Stimulated activated CD4-positive, alpha-beta T cell treated with anti-CD3 and anti-CD28 coated beads, Interleukin-12 subunit alpha, Interleukin-12 subunit beta, amount 100 ng/mL, for 4 hours (primary cell): Measurements from ENCODE around the gene KIAA0930.

Experiments
- DNase-seq: peaks from one replicate; pipeline ENCODE4 v3.0.0-alpha.2; 2020

KIAA0930 gene

DNA sequence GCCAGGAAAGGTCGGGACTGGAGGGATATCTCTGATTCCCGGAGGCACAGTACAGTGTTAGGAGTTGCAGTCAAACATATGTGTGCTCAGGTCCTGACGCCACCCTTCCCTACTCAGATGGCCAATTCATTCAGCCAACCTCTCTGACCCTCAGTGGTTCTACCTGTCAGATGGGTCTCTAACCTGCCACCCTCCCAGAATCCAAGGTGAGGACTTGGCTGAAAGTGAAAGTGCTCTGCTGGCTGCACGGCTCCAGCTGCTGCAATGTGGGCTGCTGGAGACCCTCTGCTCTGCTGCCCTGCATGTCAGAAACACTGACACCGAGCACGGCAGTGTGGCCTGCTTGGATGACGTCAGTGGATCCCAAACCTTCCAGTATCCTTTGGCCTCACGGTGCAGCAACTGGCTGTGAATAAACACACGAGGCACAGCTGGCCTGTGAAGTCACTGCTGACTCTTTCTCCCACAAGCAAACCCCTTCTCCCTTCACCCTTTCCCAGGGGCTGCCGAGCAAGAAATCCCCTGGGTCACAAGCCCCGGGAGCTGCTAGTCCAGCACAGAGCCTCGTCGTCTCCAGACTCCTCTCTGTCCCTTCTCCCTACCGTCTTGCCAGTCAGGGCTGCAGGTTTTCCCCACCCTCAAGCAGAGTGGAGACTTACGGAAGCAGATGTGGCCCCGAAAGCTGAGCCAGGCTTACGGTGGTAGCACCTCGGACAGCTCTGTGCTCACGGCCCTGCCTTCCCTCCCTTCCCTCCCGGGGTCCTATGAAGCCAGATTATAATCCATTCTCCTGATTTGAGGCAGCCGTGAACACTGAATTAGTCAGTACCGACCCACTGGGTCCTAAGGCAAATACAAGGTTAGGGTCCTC is 24.3 kb downstream of the KIAA0930 start:
- DNase-seq, result no peak

DNA sequence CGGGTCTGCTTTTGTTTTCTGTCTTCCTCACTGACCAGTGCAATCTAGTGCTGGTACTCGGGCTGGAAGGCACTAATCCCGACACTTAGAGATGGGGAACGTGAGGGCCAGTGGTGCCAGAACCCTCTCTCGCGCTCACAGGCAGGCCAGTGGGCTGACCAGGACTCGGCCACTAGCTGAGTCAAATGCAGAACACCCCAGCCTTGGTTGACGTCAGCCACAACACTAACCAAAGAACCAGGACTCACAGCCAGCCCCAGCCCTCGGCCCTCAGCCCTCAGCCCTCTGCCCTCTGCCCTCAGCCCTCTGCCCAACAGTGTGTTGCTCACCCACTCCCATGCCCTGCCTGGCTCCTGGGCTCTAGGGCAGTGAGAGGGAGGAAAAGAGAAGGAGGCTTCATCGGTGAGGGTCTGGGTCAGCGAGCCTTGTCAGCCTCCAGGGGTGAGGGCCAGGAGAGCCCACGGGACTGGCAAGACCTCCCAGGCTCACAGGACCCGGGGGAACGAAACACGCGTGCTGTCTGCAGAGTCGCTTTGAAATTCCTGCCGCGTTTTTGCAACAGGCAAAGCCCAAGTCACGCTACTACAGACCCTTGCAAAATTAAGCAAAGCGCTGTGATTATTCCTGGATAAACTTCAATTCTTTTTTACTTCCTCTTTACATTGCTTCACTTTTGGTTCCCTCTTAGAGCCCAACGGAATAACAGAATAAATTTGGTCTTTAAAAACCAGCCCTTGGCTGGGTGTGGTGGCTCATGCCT is 27.5 kb downstream of the KIAA0930 start:
- no peak for DNase-seq

DNA sequence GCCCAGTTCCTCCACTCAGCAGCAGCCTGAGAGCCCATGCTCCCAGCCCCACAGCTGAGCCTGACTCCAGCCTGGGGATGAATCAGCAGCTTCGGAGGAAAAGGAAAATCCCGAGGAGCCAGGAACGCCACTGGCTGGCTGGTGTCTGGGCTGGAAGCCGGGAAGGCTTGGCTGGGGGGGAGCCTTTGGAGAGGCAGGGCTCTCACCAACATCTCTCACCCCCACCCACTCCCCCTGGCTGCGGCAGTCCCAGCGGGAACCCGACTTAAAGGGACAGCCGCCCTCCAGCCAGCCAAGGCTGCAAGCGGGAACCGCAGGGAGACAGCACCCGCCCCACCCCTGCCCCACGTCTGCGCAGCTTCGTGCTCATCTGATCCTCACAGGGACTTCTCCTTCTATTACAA is 28.4 kb downstream of the KIAA0930 start:
- DNase-seq, result no peak

DNA sequence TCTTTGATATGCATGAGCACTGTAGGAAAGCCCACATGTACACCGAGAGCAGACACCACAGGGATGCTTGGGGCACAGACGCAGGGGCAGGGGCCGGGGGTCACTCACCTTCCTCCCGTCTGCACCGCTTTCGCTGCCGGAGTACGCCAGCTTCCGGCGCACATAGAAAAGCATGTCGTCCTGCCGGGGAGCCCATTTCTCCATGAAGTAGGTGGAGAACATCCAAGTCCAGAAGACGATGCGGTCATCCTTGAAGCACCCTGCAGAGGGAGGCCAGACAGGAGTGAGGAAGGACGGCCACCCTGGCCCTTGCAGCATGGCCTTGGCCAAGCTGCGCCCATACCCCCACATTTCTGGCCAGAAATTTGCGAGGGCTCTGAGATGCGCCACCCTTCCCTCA is 28.8 kb downstream of the KIAA0930 start:
- DNase-seq, result no peak

DNA sequence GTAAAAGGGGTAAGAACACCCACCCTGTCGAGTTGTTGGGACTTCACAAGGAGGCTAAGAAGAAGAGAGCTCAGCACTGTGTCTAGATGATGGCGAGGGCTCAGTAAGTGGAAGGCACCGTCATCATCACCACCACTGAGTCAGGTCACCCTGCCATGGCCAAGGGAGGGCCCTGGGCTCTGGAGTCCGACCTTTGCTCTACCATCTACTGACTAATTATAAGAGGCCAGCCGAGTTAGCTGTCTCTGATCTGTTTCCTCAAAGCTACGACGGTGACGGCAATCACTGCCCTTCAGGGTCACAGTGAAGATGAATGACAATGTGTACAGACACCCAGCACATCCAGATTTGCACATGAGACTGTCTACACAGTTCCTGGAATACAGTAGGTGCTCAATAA is 29.3 kb downstream of the KIAA0930 start:
- no peak for DNase-seq

DNA sequence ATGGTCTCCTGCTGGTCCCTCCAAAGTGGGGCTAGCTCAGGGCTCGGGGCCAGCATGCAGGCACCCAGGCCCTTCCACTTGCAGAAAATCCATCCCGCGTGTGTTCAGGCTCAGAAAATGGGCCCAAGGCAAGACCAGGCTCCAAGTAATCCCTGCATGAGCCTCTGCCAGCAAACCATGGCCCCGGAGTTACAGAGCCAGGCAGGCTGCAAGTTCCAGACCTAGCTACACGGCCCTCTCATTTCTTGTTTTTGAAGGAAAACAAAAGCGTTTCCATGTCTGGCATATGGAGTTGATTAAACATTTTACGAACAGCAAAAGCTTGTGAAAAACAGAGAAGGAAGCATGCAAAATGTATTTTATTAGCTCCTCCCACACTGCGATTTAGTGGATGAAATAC is 29.7 kb downstream of the KIAA0930 start:
- no peak for DNase-seq

DNA sequence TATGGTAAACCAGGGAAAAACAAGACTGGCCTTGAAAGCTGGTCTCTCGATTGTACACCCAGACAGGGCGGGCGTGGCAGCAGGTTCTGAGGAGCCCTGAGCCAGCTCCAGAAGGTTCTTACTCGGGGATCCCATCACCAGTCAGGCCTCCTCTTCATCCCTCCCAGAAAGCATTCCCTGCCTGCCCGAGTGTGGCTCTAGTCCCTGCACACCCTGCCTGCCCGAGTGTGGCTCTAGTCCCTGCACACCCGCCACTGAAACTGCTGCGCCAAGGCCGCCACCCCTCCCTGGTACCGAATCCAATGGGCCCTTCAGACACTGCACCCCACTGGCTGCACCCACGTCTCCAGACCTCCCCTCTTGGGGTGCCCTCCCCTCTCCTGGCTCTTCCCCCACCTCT is 30.1 kb downstream of the KIAA0930 start:
- no peak for DNase-seq

DNA sequence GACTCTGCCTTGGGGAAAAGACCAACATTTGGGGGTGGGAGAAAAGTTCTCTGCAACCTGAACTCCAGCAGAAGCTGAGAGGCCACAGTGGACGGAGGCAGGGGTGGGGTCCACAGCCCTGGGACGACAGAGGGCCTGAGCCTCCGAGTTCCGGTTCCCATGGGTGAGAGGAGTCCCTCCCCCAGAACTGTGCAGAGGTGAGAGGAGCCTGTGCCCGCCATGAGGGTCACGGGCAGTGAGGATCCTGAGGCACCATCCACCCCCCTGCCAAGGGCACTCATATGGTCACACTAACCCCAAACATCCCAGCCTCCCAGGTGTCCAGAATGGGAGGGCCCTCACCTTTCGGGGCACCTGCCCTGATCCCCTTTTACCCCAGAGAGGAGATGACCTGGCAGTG is 30.5 kb downstream of the KIAA0930 start:
- DNase-seq, result no peak

DNA sequence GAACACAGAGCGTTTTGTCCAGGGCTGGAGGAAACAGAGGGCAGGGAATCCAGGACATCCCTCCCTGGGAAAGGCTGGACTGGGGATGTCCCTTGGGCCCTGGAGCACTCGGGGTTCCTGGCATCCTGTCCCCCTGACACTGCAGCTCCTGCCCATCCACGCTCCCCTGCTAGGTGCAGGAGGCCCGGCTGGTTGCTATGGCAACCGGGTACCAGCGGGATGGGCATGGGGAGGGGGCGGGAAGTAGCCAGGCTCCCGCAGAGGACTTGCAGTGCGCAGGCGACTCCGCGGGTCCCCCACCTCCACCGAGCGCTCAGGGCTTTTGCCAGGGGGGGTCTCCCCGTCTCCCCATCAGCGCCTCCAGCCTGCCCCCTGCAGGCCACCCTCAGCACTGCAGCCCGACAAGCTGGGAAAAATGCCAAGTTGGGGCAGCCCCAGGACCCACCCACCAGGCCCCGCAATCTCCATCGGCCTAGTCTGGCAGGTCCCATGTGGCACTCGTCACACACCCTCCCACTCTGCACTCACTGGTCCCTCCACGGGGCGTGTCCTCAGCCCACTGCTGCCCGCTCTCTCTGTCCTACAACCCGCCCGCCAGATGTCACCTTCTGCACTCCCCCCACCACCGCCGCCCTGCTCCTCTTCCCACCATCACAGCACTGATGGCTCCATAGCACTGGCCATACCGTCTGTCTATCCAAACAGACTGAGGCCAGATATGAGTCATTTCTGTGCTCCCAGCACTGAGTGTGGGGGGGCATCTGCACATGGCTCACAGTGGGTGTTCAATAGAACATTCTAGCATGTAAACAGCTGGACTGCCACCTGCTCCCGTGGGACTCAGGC is 31.5 kb downstream of the KIAA0930 start:
- peak; percentile 25 for DNase-seq

DNA sequence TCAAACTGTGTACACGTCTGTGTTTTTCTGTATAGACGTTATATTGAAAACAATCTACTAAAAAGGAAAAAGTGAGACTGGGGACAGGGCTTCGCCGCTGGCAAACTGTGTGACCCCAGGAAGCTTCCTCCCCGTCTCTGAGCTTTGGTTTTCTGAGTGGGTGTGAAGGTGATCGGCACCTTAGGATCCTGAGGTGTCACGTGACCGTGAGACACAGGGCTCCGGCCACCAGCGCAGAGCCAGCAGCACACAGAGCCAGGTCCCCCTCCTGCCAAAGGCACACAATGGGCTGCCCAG is 32.0 kb downstream of the KIAA0930 start:
- no peak for DNase-seq

DNA sequence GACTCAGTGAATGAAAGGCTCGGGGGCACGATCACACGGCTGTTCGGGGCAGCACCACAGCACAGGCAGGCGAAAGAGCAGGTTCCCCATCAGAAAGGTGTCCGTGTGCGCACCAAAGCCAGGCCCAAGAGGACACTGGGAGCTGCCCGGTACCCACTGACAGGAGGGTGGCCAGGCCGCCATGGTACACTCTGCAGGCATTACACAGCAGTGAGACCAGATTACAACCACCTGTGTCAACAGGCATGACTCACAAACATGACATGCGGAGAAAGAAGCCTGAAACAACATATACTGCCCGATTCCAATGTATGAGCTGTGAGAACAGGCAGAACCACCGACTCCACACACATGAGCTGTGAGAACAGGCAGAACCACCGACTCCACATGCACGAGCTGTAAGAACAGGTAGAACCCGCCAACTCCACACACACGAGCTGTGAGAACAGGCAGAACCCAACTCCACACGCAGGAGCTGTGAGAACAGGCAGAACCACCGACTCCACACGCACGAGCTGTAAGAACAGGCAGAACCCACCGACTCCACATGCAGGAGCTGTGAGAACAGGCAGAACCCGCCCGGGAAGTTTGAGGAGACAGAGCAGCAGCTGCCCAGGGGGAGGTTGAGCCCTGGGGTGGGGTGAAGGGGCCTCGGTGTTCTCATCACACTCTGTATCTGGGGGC is 32.6 kb downstream of the KIAA0930 start:
- DNase-seq, result no peak

DNA sequence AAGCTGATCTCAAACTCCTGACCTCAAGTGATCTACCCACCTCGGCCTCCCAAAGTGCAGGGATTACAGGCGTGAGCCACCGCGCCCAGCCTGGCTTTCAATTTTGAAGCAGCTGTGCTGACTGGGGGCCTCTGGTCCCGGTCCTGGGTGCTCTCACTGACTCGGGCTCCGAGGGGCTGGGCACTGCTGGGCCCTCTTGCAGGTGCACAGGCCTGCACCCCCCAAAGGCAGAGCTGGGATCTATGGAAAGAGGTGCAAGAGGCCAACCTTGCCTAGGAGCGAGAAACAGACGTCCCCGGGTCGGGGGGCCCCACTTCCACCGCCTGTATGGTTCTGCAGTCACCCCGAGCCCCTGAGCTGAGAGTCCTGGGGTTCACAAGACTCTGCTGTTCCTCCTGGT is 33.2 kb downstream of the KIAA0930 start:
- DNase-seq, result no peak

DNA sequence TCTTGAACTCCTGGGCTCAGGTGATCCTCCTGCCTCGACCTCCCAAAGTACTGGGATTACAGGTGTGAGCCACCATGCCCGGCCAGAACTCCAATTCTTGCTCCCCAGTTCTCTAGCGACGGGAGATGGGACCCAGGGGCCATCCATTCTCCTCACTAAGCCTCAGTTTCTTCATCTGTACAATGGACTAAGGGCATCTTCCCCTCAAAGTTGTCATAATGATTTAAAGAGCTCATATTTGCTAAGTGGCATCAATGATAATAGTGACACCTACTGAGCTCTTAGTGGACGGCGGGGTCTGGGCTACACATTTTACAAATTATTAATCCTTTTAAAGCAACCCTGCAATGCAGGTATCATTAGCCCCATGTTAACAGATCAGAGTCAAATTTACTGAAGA is 34.5 kb downstream of the KIAA0930 start:
- no peak for DNase-seq

DNA sequence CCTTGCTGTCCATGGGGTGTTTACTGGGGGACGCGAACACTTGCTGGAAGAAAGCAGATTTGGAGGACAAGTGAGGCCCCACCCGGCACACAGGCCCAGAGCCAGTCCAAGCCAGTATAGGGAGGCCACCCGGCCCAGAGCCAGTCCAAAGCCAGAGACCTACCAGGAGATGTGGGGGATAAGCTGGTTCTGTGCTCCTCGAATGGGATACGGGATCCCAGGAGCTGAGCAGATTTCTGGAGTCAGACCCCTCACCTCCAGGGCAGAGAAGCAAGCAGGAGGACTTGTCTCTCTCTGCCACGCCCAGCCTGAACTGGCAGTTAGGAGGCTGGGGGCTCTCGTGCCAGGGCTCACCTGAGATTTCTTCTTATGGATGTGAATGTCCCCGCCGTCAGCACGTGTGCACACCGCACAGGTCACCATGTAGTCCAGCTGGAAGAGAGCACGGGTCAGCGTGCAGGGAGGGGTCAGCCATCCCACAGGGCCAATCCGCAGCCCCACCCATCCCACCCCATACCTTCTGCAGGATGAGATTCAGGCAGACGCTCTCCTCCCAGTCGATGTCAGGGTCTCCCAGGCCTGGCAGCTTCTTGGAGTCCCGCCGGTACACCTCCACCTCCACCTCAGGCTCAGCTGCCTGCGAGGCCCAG is 35.3 kb downstream of the KIAA0930 start:
- no peak for DNase-seq

DNA sequence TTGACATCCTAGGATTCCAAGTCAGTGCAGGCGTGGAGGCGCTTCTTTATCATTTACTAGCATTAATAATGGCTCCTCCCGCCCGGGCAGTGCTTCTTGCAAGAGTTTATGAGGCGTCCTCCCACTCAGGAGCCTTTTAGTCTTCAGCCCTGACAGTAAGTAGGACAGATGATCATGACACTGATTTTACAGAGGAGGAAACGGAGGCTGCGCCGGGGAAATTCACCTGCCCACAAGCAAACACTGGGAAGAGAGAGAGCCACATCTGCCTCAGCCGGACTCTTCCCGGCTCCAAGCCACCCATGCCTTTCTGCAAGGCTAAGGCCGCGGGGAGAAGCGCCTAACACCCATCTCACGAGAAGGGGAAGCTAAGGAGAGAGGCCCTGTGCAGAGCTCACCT is 35.9 kb downstream of the KIAA0930 start:
- DNase-seq, result no peak

DNA sequence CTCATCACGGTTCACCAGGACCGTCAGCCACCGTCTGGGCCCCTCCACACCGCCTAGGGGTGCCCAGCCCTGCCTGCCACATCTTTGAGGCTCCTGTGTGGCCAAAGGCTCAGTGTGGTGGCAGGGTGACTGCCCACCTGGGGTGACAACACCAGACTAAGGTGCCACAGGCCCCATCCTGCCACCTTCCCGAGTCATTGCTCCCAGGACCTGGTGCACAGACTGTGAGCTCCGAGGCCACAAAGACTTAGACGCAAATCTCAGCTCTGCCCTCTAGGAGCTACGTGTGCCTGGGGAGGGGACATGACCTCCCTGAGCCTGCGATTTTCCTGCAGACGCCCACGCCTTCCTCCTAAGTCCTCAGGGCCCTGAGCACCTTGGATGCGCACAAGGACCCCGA is 36.5 kb downstream of the KIAA0930 start:
- DNase-seq, result no peak

DNA sequence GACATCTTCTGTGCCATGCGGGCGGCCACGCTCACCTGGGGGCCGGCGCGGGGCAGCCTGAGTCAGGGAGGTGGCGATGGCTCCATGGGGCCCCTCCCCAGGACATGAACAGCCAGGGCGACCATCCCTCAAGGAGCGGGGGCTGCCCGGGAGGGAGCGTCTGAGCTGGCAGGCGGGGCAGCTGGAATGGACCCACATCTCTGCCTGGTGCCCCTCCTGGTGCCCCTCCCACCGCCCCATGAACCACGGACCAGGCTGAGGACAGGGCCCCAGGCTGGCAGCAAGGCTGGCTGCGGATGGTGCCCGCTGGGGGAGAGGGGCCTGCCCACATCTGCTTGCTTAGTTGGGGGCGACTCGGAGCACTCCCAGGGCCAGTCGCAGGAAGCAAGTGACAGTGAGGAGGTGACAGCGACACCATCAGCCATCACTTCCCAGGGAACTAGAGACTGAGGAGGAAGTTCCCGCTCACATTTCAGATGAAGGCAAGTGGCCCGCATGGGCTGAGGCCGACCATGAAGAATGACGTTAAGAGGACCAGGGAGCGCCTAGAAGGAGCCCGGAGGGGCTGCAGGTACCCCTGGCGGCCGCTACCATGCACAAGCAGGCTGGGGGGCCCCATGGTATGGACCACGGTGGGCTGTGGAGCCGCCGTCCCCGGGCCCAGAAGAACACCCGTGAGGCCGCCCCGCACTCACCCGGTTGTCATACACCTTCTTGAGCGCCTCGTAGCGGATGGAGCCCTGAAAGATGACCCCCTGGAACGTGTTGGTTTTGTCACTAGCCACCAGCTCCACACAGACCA is 37.3 kb downstream of the KIAA0930 start:
- DNase-seq, result no peak

DNA sequence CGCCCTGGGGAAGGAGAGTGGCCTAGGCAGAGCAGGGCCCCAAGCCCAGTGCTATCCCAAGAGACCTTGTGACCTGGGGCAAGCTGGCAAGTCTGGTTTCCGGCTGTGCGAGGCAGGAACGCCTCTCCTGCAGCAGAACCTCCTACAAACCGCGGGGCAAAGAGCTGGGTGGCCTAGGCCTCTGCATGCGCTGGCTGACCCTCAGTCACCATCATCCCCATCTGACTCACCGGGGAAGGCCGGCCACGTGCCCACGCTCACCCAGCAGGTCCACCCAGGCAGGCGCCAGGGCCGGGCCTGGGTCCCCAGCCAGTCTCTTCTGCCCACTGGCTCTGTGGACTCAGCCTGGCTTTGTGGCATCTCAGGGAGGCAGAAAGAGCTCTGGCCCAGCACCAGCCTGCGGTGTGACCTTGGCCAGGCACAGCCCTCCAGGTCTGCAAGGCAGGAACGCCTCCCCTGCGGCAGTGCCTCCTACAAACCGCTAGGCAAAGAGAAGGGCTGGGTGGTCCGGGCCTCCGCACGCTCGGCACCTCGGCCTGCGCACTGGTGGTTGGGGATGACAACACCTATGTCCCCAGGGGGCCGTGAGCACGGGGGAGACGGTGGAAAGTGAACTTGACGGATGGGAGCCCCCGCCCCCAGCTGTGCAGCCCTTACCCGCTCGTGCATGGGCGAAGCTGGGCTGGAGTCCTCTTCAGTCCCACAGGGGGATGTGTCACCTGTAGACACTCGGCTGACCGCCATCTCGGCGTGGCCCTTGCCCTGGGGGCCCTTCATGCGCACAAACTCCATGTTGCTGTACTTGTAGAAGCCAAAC is 38.2 kb downstream of the KIAA0930 start:
- no peak for DNase-seq

DNA sequence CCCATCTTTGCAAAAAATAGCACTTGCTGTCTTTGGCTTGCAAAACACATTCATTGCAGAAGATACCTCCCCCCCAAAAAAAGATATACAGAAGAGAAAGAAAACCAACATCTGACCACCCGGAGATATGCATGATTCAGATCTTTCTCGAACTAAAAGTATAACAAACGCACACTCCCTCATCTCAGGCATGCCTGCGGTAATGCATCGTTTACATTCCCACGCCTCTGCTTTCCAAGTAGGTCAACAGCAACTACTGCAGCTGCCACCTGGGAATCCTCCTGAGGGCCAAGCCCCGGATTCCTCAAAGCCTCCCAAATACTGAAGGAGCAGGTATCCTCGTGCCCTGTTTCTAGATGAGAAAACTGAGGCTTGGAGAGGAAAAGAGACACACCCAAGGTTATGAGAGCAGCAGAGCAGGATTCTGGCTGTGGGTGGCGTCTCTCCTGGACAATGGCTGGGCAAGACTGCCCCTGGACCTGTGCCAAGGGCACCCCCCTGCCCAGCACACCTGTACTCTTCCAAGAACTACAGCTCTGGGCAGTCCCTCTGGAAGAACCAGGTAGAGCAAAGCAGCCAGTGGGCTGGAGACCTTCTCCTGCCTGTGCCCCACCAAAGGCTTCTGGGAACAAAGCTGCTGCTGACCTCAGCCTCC is 38.9 kb downstream of the KIAA0930 start:
- no peak for DNase-seq

DNA sequence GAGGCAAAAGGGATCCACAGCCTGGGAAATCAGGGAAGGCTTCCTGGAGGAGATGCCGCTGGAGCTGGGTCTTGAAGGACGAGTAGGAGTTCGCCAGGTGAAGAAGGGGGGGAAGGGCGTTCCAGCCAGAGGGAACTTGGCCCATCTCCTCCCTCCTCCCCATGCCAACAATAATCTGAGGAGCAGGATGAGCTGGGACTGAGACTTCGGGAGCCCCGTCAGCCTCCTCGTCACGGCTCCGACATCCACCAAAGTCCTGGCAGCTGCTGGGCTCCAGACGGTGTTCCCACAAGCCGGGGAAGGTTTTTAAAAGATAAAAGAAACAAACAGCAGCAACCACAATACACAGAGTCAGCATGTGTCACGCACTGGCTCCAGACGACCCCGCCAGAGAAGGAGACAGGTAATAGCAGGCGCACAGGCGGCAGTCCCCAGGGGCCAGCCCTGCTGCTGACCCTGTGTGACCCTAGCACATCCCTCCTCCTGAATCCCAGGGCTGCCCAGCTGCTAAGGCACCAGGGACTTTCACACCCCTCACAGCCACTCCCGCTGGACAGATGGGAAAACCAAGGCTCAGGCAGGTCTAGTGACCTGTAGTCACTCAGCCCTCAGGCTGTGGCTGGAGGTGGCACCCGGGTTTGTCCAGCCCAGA is 39.7 kb downstream of the KIAA0930 start:
- DNase-seq, result no peak
